Right ventricle myocardium inferior (tissue), 1 donor: Measurements from ENCODE around the gene YWHAH. TPM values are rescaled to one million over a fixed set of nuclear protein-coding genes. Genes with fewer than 3 reads are reported as not detected.
"Not testable (repeated sequence)": the region's sequence is repeated elsewhere in the genome, so short reads cannot be mapped to it uniquely, and the experiment has no call there.

ENCODE experiments used
- ATAC-seq: fragments of 200-7000 bp; cut with Tn5 transposase; one replicate; pipeline ENCODE4 v1.9.1; 2020; ENCODE audit warnings: mild to moderate bottlenecking, moderate library complexity
- DNase-seq: peaks from one replicate; pipeline ENCODE4 v3.0.0; 2021; ENCODE audit errors: missing footprints
- intact Hi-C: fragments of 100-400 bp; cut with DNase I; formaldehyde crosslinking; loops from one replicate; pipeline ENCODE4 v1.11.0; 2022
- total RNA-seq: library from RNA; stranded (reverse); fragmentation: NEBNext Ultra II Directional; extraction: Animal tissue kit (Norgen Biotek cat#: 25700); gene quantifications from one replicate; pipeline ENCODE4 v1.2.1, GENCODE V29; 2021
- donor health status: DM: no; HTN: yes; CAD: no; lungs with severe emphysema.

YWHAH gene
- total RNA-seq, 1 donor from 2014 or later = 85.3 TPM

- intact Hi-C loops = no loop called here
- DNase-seq = no peak
Observed at GRCh38 chr22:31962387-31963125, 18.2 kb downstream of the YWHAH start.

GRCh38 chr22:31968022-31968421 is 23.7 kb downstream of the YWHAH start:
- intact Hi-C loops = no loop called here
- no peak for DNase-seq
- no peak for ATAC-seq

More at GRCh38 chr22:31962387-31963125, 18.2 kb downstream of the YWHAH start:
- ATAC-seq = no peak

GRCh38 chr22:31969789-31970489 is 25.6 kb downstream of the YWHAH start:
- DNase-seq (no peak), ATAC-seq (peak; percentile 74)
- intact Hi-C loops = loop anchor here (2.0 kb wide), 1 partner anchor 297 kb away; no protein-coding TSS in a partner anchor

GRCh38 chr22:31970490-31971444 is 26.4 kb downstream of the YWHAH start:
- intact Hi-C loops = loop anchor here (2.0 kb wide), 1 partner anchor 296 kb away; no protein-coding TSS in a partner anchor
- peak; percentile 93 for DNase-seq

GRCh38 chr22:31972180-31972579 is 27.8 kb downstream of the YWHAH start:
- ATAC-seq (no peak), DNase-seq (no peak)
- intact Hi-C loops = no loop called here

More at GRCh38 chr22:31970490-31971444, 26.4 kb downstream of the YWHAH start:
- peak; percentile 95 for ATAC-seq

GRCh38 chr22:31973739-31974138 is 29.4 kb downstream of the YWHAH start:
- ATAC-seq (peak; percentile 50), DNase-seq (no peak)
- intact Hi-C loops = no loop called here

- DNase-seq (peak; percentile 80), ATAC-seq (peak; percentile 86)
- intact Hi-C loops = loop anchor here (5.0 kb wide), 4 partner anchors 80 to 495 kb away; partner anchors contain the start of genes FBXO7 and RFPL2
Observed at GRCh38 chr22:31977141-31977841, 33.0 kb downstream of the YWHAH start.

GRCh38 chr22:31977939-31978338 is 33.6 kb downstream of the YWHAH start:
- DNase-seq = no peak
- no peak for ATAC-seq
- intact Hi-C loops = loop anchor here (5.0 kb wide), 4 partner anchors 79 to 494 kb away; partner anchors contain the start of genes FBXO7 and RFPL2

GRCh38 chr22:31980628-31981027 is 36.3 kb downstream of the YWHAH start:
- DNase-seq (no peak), ATAC-seq (no peak)
- intact Hi-C loops = no loop called here

- intact Hi-C loops, DNase-seq, ATAC-seq: not testable (repeated sequence)
Observed at GRCh38 chr22:31981976-31982375, 37.6 kb downstream of the YWHAH start.

GRCh38 chr22:31983911-31984656 is 39.7 kb downstream of the YWHAH start:
- intact Hi-C loops = no loop called here
- ATAC-seq = no peak

GRCh38 chr22:31987218-31987617 is 42.9 kb downstream of the YWHAH start:
- DNase-seq = no peak
- ATAC-seq = no peak
- intact Hi-C loops = no loop called here

More at GRCh38 chr22:31983911-31984656, 39.7 kb downstream of the YWHAH start:
- no peak for DNase-seq

- DNase-seq = no peak
- intact Hi-C loops = no loop called here
- no peak for ATAC-seq
Observed at GRCh38 chr22:31991102-31991839, 46.9 kb downstream of the YWHAH start.

GRCh38 chr22:31995046-31995445 is 50.7 kb downstream of the YWHAH start:
- intact Hi-C loops = no loop called here

GRCh38 chr22:31995807-31996206 is 51.5 kb downstream of the YWHAH start:
- no peak for DNase-seq

More at GRCh38 chr22:31995046-31995445, 50.7 kb downstream of the YWHAH start:
- no peak for DNase-seq
- no peak for ATAC-seq

GRCh38 chr22:31998784-31999385 is 54.5 kb downstream of the YWHAH start:
- ATAC-seq = no peak
- intact Hi-C loops = no loop called here
- no peak for DNase-seq

More at GRCh38 chr22:31995807-31996206, 51.5 kb downstream of the YWHAH start:
- no peak for ATAC-seq
- intact Hi-C loops = no loop called here
